SU-DHL-6 (cell line): ENCODE results near the gene CUEDC1.

ENCODE experiments used
- H2AFZ ChIP-seq: fragments of 200-600 bp; sonication (generic); 2 replicates; pipeline ENCODE4 v1.6.1; 2014; ENCODE audit warnings: low read depth, mild to moderate bottlenecking, moderate library complexity, mixed read lengths, antibody characterized with exemption, low read length; ENCODE audit not compliant: severe bottlenecking
- H3F3A ChIP-seq: fragments of 200-600 bp; shearing (Covaris generic); 2 replicates; pipeline ENCODE4 v1.6.0; 2016; ENCODE audit warnings: antibody characterized with exemption, mild to moderate bottlenecking; ENCODE audit not compliant: insufficient read depth
- H3K27ac ChIP-seq: fragments of 200-600 bp; sonication (generic); 2 replicates; pipeline ENCODE4 v1.5.1; 2016; ENCODE audit warnings: low read depth, mild to moderate bottlenecking, low read length, moderate library complexity, mixed read lengths
- H3K27me3 ChIP-seq: fragments of 200-600 bp; sonication (generic), shearing (Covaris generic); 2 replicates; pipeline ENCODE4 v1.6.0; 2014; ENCODE audit warnings: mild to moderate bottlenecking, low read length
- H3K36me3 ChIP-seq: fragments of 200-600 bp; sonication (generic); 2 replicates; pipeline ENCODE4 v1.6.1; 2014; ENCODE audit warnings: mild to moderate bottlenecking, low read length, mixed read lengths
- H3K4me2 ChIP-seq: fragments of 300-600, 200-600 bp; shearing (Covaris generic), sonication (generic); 2 replicates; pipeline ENCODE4 v1.6.0; 2014; ENCODE audit warnings: low read length, low read depth, mild to moderate bottlenecking; ENCODE audit not compliant: poor library complexity, severe bottlenecking
- H3K4me3 ChIP-seq: fragments of 200-600 bp; sonication (generic); 2 replicates; pipeline ENCODE4 v1.5.1; 2014; ENCODE audit warnings: antibody characterized with exemption, low read length, mild to moderate bottlenecking, mixed read lengths; ENCODE audit not compliant: insufficient read depth, poor library complexity, severe bottlenecking
- H3K79me2 ChIP-seq: fragments of 200-600 bp; sonication (generic); 2 replicates; pipeline ENCODE4 v1.6.1; 2014; ENCODE audit warnings: mild to moderate bottlenecking, low read length, moderate library complexity; ENCODE audit not compliant: insufficient read depth
- H3K9ac ChIP-seq: fragments of 200-600 bp; sonication (generic); 2 replicates; pipeline ENCODE4 v1.7.0; 2014; ENCODE audit warnings: mild to moderate bottlenecking, low read length
- H3K9me2 ChIP-seq: fragments of 200-600 bp; sonication (generic); replicated peaks from 2 replicates; pipeline ENCODE4 v1.6.1; 2014; ENCODE audit warnings: low read length; ENCODE audit not compliant: insufficient read depth
- H3K9me3 ChIP-seq: fragments of 200-600 bp; sonication (generic); 2 replicates; pipeline ENCODE4 v1.6.1; 2014; ENCODE audit warnings: low read length, mixed read lengths; ENCODE audit not compliant: insufficient read depth
- H4K20me1 ChIP-seq: fragments of 200-600 bp; sonication (generic); 2 replicates; pipeline ENCODE4 v1.6.1; 2014; ENCODE audit warnings: low read depth, mild to moderate bottlenecking, antibody characterized with exemption, low read length, moderate library complexity, mixed read lengths
- EZH2phosphoT487 ChIP-seq: fragments of 200-600 bp; sonication (generic), shearing (Covaris generic); conservative IDR thresholded peaks from 2 replicates; pipeline ENCODE4 v1.6.1; 2018; ENCODE audit warnings: mild to moderate bottlenecking, antibody characterized with exemption, low read length, moderate library complexity, mixed read lengths
- TF ChIP-seq, protein P1 (sequence below): fragments of 200-600 bp; sonication (generic); IDR thresholded peaks from one replicate; pipeline ENCODE4 v1.5.1; 2017; ENCODE audit warnings: antibody characterized with exemption, mild to moderate bottlenecking, low read length, moderate library complexity; ENCODE audit not compliant: insufficient read depth, poor library complexity, severe bottlenecking

Gene CUEDC1

DNA sequence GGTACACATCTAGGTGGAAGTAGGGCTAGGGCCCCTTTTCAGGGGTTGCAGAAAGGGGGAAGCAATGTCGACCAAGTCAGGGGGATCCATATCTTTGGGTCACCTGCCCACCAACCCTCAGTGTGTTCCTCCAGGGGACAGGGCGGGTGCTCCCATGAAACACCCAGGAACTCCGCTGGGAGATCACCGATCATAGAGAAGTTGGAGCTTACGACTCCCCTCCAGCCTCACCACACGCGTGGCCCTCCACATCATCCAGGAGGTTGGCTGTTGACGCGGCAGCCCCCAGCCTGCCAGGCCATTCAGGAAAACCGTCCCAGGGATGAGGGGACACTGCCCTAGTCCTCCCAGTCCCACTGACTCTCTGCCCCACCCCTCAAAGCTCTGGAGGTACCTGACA lies 88.1 kb downstream of the CUEDC1 start:
- TF ChIP-seq EZH2phosphoT487, result no peak
- TF ChIP-seq, protein P1, sequence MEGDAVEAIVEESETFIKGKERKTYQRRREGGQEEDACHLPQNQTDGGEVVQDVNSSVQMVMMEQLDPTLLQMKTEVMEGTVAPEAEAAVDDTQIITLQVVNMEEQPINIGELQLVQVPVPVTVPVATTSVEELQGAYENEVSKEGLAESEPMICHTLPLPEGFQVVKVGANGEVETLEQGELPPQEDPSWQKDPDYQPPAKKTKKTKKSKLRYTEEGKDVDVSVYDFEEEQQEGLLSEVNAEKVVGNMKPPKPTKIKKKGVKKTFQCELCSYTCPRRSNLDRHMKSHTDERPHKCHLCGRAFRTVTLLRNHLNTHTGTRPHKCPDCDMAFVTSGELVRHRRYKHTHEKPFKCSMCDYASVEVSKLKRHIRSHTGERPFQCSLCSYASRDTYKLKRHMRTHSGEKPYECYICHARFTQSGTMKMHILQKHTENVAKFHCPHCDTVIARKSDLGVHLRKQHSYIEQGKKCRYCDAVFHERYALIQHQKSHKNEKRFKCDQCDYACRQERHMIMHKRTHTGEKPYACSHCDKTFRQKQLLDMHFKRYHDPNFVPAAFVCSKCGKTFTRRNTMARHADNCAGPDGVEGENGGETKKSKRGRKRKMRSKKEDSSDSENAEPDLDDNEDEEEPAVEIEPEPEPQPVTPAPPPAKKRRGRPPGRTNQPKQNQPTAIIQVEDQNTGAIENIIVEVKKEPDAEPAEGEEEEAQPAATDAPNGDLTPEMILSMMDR, result no peak
- H3K79me2 ChIP-seq, result no peaks in the 10 kb centered on the region
- H3K27me3 ChIP-seq, result no peaks in the 10 kb centered on the region
- no peaks in the 10 kb centered on the region for H4K20me1 ChIP-seq
- H3K4me3 ChIP-seq, result no peak overlapping the region
- H3K36me3 ChIP-seq, result no peaks in the 10 kb centered on the region
- no peak overlapping the region for H2AFZ ChIP-seq
- no peak overlapping the region for H3K9ac ChIP-seq
- H3K27ac ChIP-seq, result no peak overlapping the region
- H3F3A ChIP-seq, result no peaks in the 10 kb centered on the region
- H3K4me2 ChIP-seq, result no peak overlapping the region
- H3K9me2 ChIP-seq, result no peaks in the 10 kb centered on the region
- H3K9me3 ChIP-seq, result no peaks in the 10 kb centered on the region

DNA sequence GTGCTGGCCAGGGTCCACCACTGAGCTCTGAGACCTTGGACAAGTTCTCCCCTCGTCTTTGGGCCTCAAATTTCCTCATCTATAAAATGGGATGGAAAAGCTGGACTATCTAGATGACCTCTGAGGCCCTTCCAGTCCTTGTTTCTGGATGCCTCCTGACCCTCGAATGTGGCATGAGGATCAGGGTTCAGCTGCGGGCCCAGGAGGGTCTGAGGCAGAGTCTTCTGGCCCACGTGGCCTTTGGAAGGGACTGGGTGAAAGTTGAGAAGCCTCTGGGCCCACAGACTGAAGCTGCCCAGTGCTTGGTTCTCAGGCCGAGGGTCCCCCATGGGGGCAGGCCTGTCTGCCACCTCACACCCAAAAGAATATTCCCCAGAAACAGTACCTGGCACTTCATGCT lies 88.5 kb downstream of the CUEDC1 start:
- Histone ChIP-seq H3K79me2 (no peaks in the 10 kb centered on the region), H2AFZ (no peak overlapping the region), H3K4me3 (no peak overlapping the region), H3K9me3 (no peaks in the 10 kb centered on the region), H3K9ac (no peak overlapping the region), H3K27me3 (no peaks in the 10 kb centered on the region), H3K4me2 (no peak overlapping the region), H4K20me1 (no peaks in the 10 kb centered on the region), H3K27ac (no peak overlapping the region), H3K36me3 (no peaks in the 10 kb centered on the region), H3F3A (no peaks in the 10 kb centered on the region), H3K9me2 (no peaks in the 10 kb centered on the region)
- TF ChIP-seq, protein P1, result no peak
- TF ChIP-seq EZH2phosphoT487, result no peak

DNA sequence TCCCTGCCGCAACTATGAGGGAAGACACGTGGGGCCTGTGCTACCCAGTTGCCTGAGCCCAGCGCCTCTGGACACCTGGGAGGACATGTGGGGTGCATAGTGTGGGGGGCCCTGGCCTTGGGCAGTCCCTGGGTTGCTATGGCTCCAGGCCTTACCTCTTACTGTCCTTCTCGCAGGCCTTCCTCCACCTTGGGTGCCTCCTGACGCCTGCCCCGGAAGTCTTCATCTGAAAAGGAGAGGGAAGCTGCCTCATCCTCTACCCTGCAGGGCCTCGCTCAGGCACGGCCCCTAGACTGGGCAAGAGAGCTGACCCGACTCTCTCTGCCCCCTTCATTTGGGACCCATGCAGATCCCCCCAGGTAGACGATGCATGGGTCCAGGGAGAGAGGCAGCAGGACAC lies 88.9 kb downstream of the CUEDC1 start:
- Histone ChIP-seq H3K27me3 (no peaks in the 10 kb centered on the region), H3K27ac (no peak overlapping the region), H3K9me2 (no peaks in the 10 kb centered on the region), H3K4me2 (no peak overlapping the region), H3F3A (no peaks in the 10 kb centered on the region), H3K79me2 (no peaks in the 10 kb centered on the region), H3K36me3 (no peaks in the 10 kb centered on the region), H2AFZ (no peak overlapping the region), H3K9ac (no peak overlapping the region), H3K9me3 (no peaks in the 10 kb centered on the region), H3K4me3 (no peak overlapping the region), H4K20me1 (no peaks in the 10 kb centered on the region)
- TF ChIP-seq, protein P1, result no peak
- no peak for TF ChIP-seq EZH2phosphoT487
